Thymus (tissue), 14 donors: ENCODE data around the gene MAGT1. TPM values are rescaled to one million over a fixed set of nuclear protein-coding genes. Genes with fewer than 3 reads are reported as not detected.
"Not testable (repeated sequence)": the region's sequence is repeated elsewhere in the genome, so short reads cannot be mapped to it uniquely, and the experiment has no call there.

Experiments
- DNase-seq, 9 donors: peaks; one replicate each; pipeline ENCODE4 v3.0.0-alpha.2; 2013; ENCODE audit warnings: low spot score in 9 of 9, low read depth in 6 of 9, missing footprints in 1 of 9
- H3K27ac ChIP-seq, 2 donors: one replicate each; pipeline ENCODE4 v1.5.1; 2013; ENCODE audit warnings: control low read depth in 1 of 2, low read depth in 1 of 2, low read length in 1 of 2, mild to moderate bottlenecking in 1 of 2, moderate library complexity in 1 of 2
- H3K27me3 ChIP-seq, 2 donors: one replicate each; pipeline ENCODE4 v1.5.1; 2013; ENCODE audit warnings: low read length in 1 of 2; ENCODE audit not compliant: control insufficient read depth in 2 of 2, insufficient read depth in 1 of 2
- H3K36me3 ChIP-seq, 2 donors: one replicate each; pipeline ENCODE4 v1.5.1; 2013; ENCODE audit warnings: low read length in 1 of 2, mild to moderate bottlenecking in 1 of 2, moderate library complexity in 1 of 2; ENCODE audit not compliant: control insufficient read depth in 2 of 2, insufficient read depth in 2 of 2
- H3K4me1 ChIP-seq, 2 donors: one replicate each; pipeline ENCODE4 v1.5.1; 2013; ENCODE audit warnings: low read length in 2 of 2; ENCODE audit not compliant: control insufficient read depth in 2 of 2, insufficient read depth in 2 of 2
- H3K4me3 ChIP-seq, 2 donors: one replicate each; pipeline ENCODE4 v1.5.1; 2013; ENCODE audit warnings: low read length in 2 of 2, control low read depth in 1 of 2, mild to moderate bottlenecking in 1 of 2
- H3K9me3 ChIP-seq, 2 donors: one replicate each; pipeline ENCODE4 v1.5.1; 2013; ENCODE audit warnings: low read length in 1 of 2, mild to moderate bottlenecking in 1 of 2; ENCODE audit not compliant: control insufficient read depth in 2 of 2, insufficient read depth in 1 of 2
- WGBS: extraction: QIAGEN DNeasy Blood & Tissue Kit; methylation state at CpG from one replicate; pipeline ENCODE4 v1.1.7; 2013; 5-methylcytosine and 5-hydroxymethylcytosine counted together
- long read RNA-seq, 10 donors: transcript quantifications; one replicate each; lab custom pipeline, GENCODE V29; 2026
- polyA plus RNA-seq: library from polyadenylated mRNA; stranded (reverse); fragments of 200-250 nt; gene quantifications from one replicate; pipeline ENCODE4 v1.2.3, GENCODE V29; 2013
- total RNA-seq: library from RNA; stranded (reverse); fragments of 120-200 nt; gene quantifications from one replicate; pipeline ENCODE4 v1.2.4, GENCODE V29; 2013
- donor health status: healthy.

MAGT1 gene
- total RNA-seq (33.1 TPM), polyA plus RNA-seq (25.7 TPM)
- long read RNA-seq, donor 1, full-length matches to known transcripts = 2 of 137 reads
- long read RNA-seq, donor 1, partial matches to known transcripts = 135 of 137 reads
- long read RNA-seq, donor 1, other reads (novel, unspliced or antisense) = 0 of 137 reads
- long read RNA-seq, donor 2, full-length matches to known transcripts = 25 of 1,093 reads
- long read RNA-seq, donor 2, partial matches to known transcripts = 1,034 of 1,093 reads
- long read RNA-seq, donor 2, other reads (novel, unspliced or antisense) = 34 of 1,093 reads
- long read RNA-seq, donor 3, full-length matches to known transcripts = 10 of 1,472 reads
- long read RNA-seq, donor 3, partial matches to known transcripts = 1,403 of 1,472 reads
- long read RNA-seq, donor 3, other reads (novel, unspliced or antisense) = 59 of 1,472 reads
- long read RNA-seq, donor 4, full-length matches to known transcripts = 8 of 729 reads
- long read RNA-seq, donor 4, partial matches to known transcripts = 691 of 729 reads
- long read RNA-seq, donor 4, other reads (novel, unspliced or antisense) = 30 of 729 reads
- long read RNA-seq, donor 5, full-length matches to known transcripts = 15 of 1,671 reads
- long read RNA-seq, donor 5, partial matches to known transcripts = 1,598 of 1,671 reads
- long read RNA-seq, donor 5, other reads (novel, unspliced or antisense) = 58 of 1,671 reads
- long read RNA-seq, donor 6, full-length matches to known transcripts = 4 of 450 reads
- long read RNA-seq, donor 6, partial matches to known transcripts = 438 of 450 reads
- long read RNA-seq, donor 6, other reads (novel, unspliced or antisense) = 8 of 450 reads
- long read RNA-seq, donor 7, full-length matches to known transcripts = 12 of 1,071 reads
- long read RNA-seq, donor 7, partial matches to known transcripts = 1,023 of 1,071 reads
- long read RNA-seq, donor 7, other reads (novel, unspliced or antisense) = 36 of 1,071 reads
- long read RNA-seq, donor 8, full-length matches to known transcripts = 6 of 189 reads
- long read RNA-seq, donor 8, partial matches to known transcripts = 183 of 189 reads
- long read RNA-seq, donor 8, other reads (novel, unspliced or antisense) = 0 of 189 reads
- long read RNA-seq, donor 9, full-length matches to known transcripts = 5 of 444 reads
- long read RNA-seq, donor 9, partial matches to known transcripts = 430 of 444 reads
- long read RNA-seq, donor 9, other reads (novel, unspliced or antisense) = 9 of 444 reads
- long read RNA-seq, donor 10, full-length matches to known transcripts = 8 of 617 reads
- long read RNA-seq, donor 10, partial matches to known transcripts = 590 of 617 reads
- long read RNA-seq, donor 10, other reads (novel, unspliced or antisense) = 19 of 617 reads

GRCh38 chrX:77894921-77895886 lies at the start of gene MAGT1:
MAGT1 (minus strand) TSS chrX:77895435; CDS start chrX:77895410, 25 bp downstream.
- DNase-seq = peak; percentile 79 to 97 (median 91)
- Histone ChIP-seq H3K27me3 (no peaks in the 10 kb centered on the region), H3K9me3 (no peaks in the 10 kb centered on the region), H3K4me3 (peak within 1 kb of the TSS; percentile 69 to 89), H3K27ac (peak within 1 kb of the TSS; percentile 98 to 99), H3K4me1 (peaks cover 0 to 4% of the 10 kb centered on the region in 2 donors), H3K36me3 (no peaks in the 10 kb centered on the region)
- under 1% methylated on average over 49 of the region's 49 CpGs for WGBS

- not testable (repeated sequence) for H3K9me3 ChIP-seq, H3K27me3 ChIP-seq, H3K4me3 ChIP-seq, H3K27ac ChIP-seq, H3K36me3 ChIP-seq, H3K4me1 ChIP-seq, DNase-seq
- 96% methylated on average over 6 of the region's 6 CpGs for WGBS
Observed at GRCh38 chrX:77945031-77945430, 49.8 kb upstream of the MAGT1 start.

GRCh38 chrX:77938083-77938680 lies 42.9 kb upstream of the MAGT1 start:
- Histone ChIP-seq H3K27me3 (no peaks in the 10 kb centered on the region), H3K4me3 (no peak overlapping the region), H3K27ac (no peak overlapping the region), H3K4me1 (peaks cover 0 to 3% of the 10 kb centered on the region in 2 donors), H3K36me3 (no peaks in the 10 kb centered on the region), H3K9me3 (no peaks in the 10 kb centered on the region)
- DNase-seq = no peak
- 94% methylated on average over 4 of the region's 4 CpGs for WGBS

GRCh38 chrX:77937291-77937690 lies 42.1 kb upstream of the MAGT1 start:
- DNase-seq = no peak
- no peaks in the 10 kb centered on the region for H3K4me1 ChIP-seq
- no peaks in the 10 kb centered on the region for H3K36me3 ChIP-seq

GRCh38 chrX:77936299-77936698 lies 41.1 kb upstream of the MAGT1 start:
- no peaks in the 10 kb centered on the region for H3K9me3 ChIP-seq
- no peaks in the 10 kb centered on the region for H3K4me1 ChIP-seq
- no peak overlapping the region for H3K4me3 ChIP-seq
- no peaks in the 10 kb centered on the region for H3K36me3 ChIP-seq
- no peak for DNase-seq
- H3K27ac ChIP-seq = no peak overlapping the region
- H3K27me3 ChIP-seq = no peaks in the 10 kb centered on the region

More at GRCh38 chrX:77937291-77937690, 42.1 kb upstream of the MAGT1 start:
- WGBS = 97% methylated on average over 3 of the region's 3 CpGs
- Histone ChIP-seq H3K27me3 (no peaks in the 10 kb centered on the region), H3K4me3 (no peak overlapping the region), H3K9me3 (no peaks in the 10 kb centered on the region), H3K27ac (no peak overlapping the region)

- H3K27ac ChIP-seq = no peak overlapping the region
- no peaks in the 10 kb centered on the region for H3K27me3 ChIP-seq
- no peak for DNase-seq
- 95% methylated on average over 1 of the region's 1 CpG for WGBS
- H3K4me1 ChIP-seq = no peaks in the 10 kb centered on the region
- H3K36me3 ChIP-seq = no peaks in the 10 kb centered on the region
- no peak overlapping the region for H3K4me3 ChIP-seq
- no peaks in the 10 kb centered on the region for H3K9me3 ChIP-seq
Observed at GRCh38 chrX:77935886-77936285, 40.7 kb upstream of the MAGT1 start.

- H3K27me3 ChIP-seq = no peaks in the 10 kb centered on the region
- 93% methylated on average over 1 of the region's 1 CpG for WGBS
- no peaks in the 10 kb centered on the region for H3K4me1 ChIP-seq
- H3K9me3 ChIP-seq = no peaks in the 10 kb centered on the region
- H3K36me3 ChIP-seq = no peaks in the 10 kb centered on the region
- no peak overlapping the region for H3K27ac ChIP-seq
- no peak for DNase-seq
- no peak overlapping the region for H3K4me3 ChIP-seq
Observed at GRCh38 chrX:77930581-77930980, 35.3 kb upstream of the MAGT1 start.

- H3K27ac ChIP-seq = no peak overlapping the region
- H3K27me3 ChIP-seq = no peaks in the 10 kb centered on the region
- no peak overlapping the region for H3K4me3 ChIP-seq
- DNase-seq = no peak
- no peaks in the 10 kb centered on the region for H3K36me3 ChIP-seq
- no peaks in the 10 kb centered on the region for H3K4me1 ChIP-seq
- WGBS = 12% methylated on average over 3 of the region's 3 CpGs
- no peaks in the 10 kb centered on the region for H3K9me3 ChIP-seq
Observed at GRCh38 chrX:77925764-77926163, 30.5 kb upstream of the MAGT1 start.
